Suprapubic skin (tissue), 4 donors: Measurements from ENCODE around the gene ERC2. TPM values are rescaled to one million over a fixed set of nuclear protein-coding genes. Genes with fewer than 3 reads are reported as not detected.

Experiments used
- DNase-seq, 2 donors: peaks; one replicate each; pipeline ENCODE4 v3.0.0-alpha.2; 2019; ENCODE audit warnings: low spot score in 2 of 2
- H3K27ac ChIP-seq: fragments of 200-600 bp; sonication (generic); one replicate; pipeline ENCODE4 v1.5.1; 2019
- H3K27me3 ChIP-seq: fragments of 200-600 bp; sonication (generic); one replicate; pipeline ENCODE4 v1.5.1; 2019
- H3K36me3 ChIP-seq: fragments of 200-600 bp; sonication (generic); one replicate; pipeline ENCODE4 v1.5.1; 2019
- H3K4me1 ChIP-seq: fragments of 200-600 bp; sonication (generic); one replicate; pipeline ENCODE4 v1.5.1; 2019
- H3K4me3 ChIP-seq: fragments of 200-600 bp; sonication (generic); one replicate; pipeline ENCODE4 v1.5.1; 2019; ENCODE audit warnings: mild to moderate bottlenecking
- H3K9me3 ChIP-seq: fragments of 200-600 bp; sonication (generic); one replicate; pipeline ENCODE4 v1.5.1; 2019
- CTCF ChIP-seq, 2 donors: fragments of 200-600 bp in 1 of 2; fragments of 450-650 bp in 1 of 2; sonication (generic) in 1 of 2; IDR thresholded peaks; one replicate each; pipeline ENCODE4 v1.5.1; 2016 to 2019; ENCODE audit warnings: antibody characterized with exemption in 2 of 2, mild to moderate bottlenecking in 1 of 2, moderate library complexity in 1 of 2
- EP300 ChIP-seq: sonication (generic); formaldehyde crosslinking; IDR thresholded peaks from one replicate; pipeline ENCODE4 v1.6.1; 2017; ENCODE audit warnings: antibody characterized with exemption
- POLR2A ChIP-seq, 2 donors: fragments of 450-650 bp; IDR thresholded peaks; one replicate each; pipeline ENCODE4 v1.6.1; 2017; ENCODE audit warnings: antibody characterized with exemption in 2 of 2, mild to moderate bottlenecking in 2 of 2, moderate library complexity in 2 of 2
- POLR2AphosphoS5 ChIP-seq, 3 donors: sonication (generic); formaldehyde crosslinking; IDR thresholded peaks; one replicate each; pipeline ENCODE4 v1.6.1; 2017; ENCODE audit warnings: antibody characterized with exemption in 3 of 3
- WGBS: methylation state at CpG from one replicate; pipeline ENCODE4 v1.1.5; 2018; 5-methylcytosine and 5-hydroxymethylcytosine counted together
- total RNA-seq, 4 donors: library from RNA; depleted of rRNA; stranded (reverse); fragments of >200 nt; gene quantifications; one replicate each; pipeline ENCODE4 v1.1.0, GENCODE V29; 2016

Gene ERC2
- total RNA-seq, 4 donors from 2014 or later, result 0.21 TPM; not detected in 3

GRCh38 chr3:55792009-55792408, 676.3 kb downstream of the ERC2 start:
- Histone ChIP-seq H3K4me3 (no peak overlapping the region), H3K27ac (no peak overlapping the region), H3K36me3 (no peaks in the 10 kb centered on the region), H3K4me1 (no peaks in the 10 kb centered on the region), H3K27me3 (no peaks in the 10 kb centered on the region), H3K9me3 (no peaks in the 10 kb centered on the region)
- no peak for TF ChIP-seq CTCF (IDR thresholded peaks at IDR 0.05)
- TF ChIP-seq POLR2A (IDR thresholded peaks at IDR 0.05), result no peak
- no peak for TF ChIP-seq EP300
- TF ChIP-seq POLR2AphosphoS5 (IDR thresholded peaks at IDR 0.05), result no peak
- DNase-seq, result no peak
- 93% methylated on average over 1 of the region's 1 CpG for WGBS

- WGBS, result 89% methylated on average over 3 of the region's 3 CpGs
- no peaks in the 10 kb centered on the region for H3K4me1 ChIP-seq
- no peaks in the 10 kb centered on the region for H3K27me3 ChIP-seq
- H3K4me3 ChIP-seq, result no peak overlapping the region
- H3K9me3 ChIP-seq, result no peaks in the 10 kb centered on the region
- DNase-seq, result no peak
- H3K27ac ChIP-seq, result no peak overlapping the region
- no peaks in the 10 kb centered on the region for H3K36me3 ChIP-seq
- no peak for TF ChIP-seq CTCF (IDR thresholded peaks at IDR 0.05)
Measured at GRCh38 chr3:55790596-55791350, 677.5 kb downstream of the ERC2 start.

- H3K4me3 ChIP-seq, result no peak overlapping the region
- no peak overlapping the region for H3K27ac ChIP-seq
- H3K36me3 ChIP-seq, result no peaks in the 10 kb centered on the region
- no peaks in the 10 kb centered on the region for H3K4me1 ChIP-seq
- WGBS, result 78% methylated on average over 2 of the region's 2 CpGs
- no peak for TF ChIP-seq POLR2A (IDR thresholded peaks at IDR 0.05)
- TF ChIP-seq EP300, result no peak
- no peak for TF ChIP-seq CTCF (IDR thresholded peaks at IDR 0.05)
- TF ChIP-seq POLR2AphosphoS5 (IDR thresholded peaks at IDR 0.05), result no peak
- no peaks in the 10 kb centered on the region for H3K27me3 ChIP-seq
- DNase-seq, result no peak
- no peaks in the 10 kb centered on the region for H3K9me3 ChIP-seq
Measured at GRCh38 chr3:55789516-55789915, 678.8 kb downstream of the ERC2 start.

- Histone ChIP-seq H3K27me3 (no peaks in the 10 kb centered on the region), H3K36me3 (no peaks in the 10 kb centered on the region), H3K9me3 (no peaks in the 10 kb centered on the region), H3K4me1 (no peaks in the 10 kb centered on the region), H3K27ac (no peak overlapping the region), H3K4me3 (no peak overlapping the region)
- TF ChIP-seq CTCF (IDR thresholded peaks at IDR 0.05) (no peak), EP300 (no peak), POLR2AphosphoS5 (IDR thresholded peaks at IDR 0.05) (no peak), POLR2A (IDR thresholded peaks at IDR 0.05) (no peak)
- DNase-seq, result no peak
- 84% methylated on average over 3 of the region's 3 CpGs for WGBS
Measured at GRCh38 chr3:55782807-55783206, 685.5 kb downstream of the ERC2 start.

GRCh38 chr3:55782351-55782750, 685.9 kb downstream of the ERC2 start:
- no peak for DNase-seq

More at GRCh38 chr3:55782351-55782750, 685.9 kb downstream of the ERC2 start:
- no peaks in the 10 kb centered on the region for H3K9me3 ChIP-seq
- TF ChIP-seq POLR2A (IDR thresholded peaks at IDR 0.05), result no peak
- no peak for TF ChIP-seq EP300
- TF ChIP-seq POLR2AphosphoS5 (IDR thresholded peaks at IDR 0.05), result no peak
- TF ChIP-seq CTCF (IDR thresholded peaks at IDR 0.05), result no peak
- no peaks in the 10 kb centered on the region for H3K36me3 ChIP-seq
- no peaks in the 10 kb centered on the region for H3K4me1 ChIP-seq
- H3K27ac ChIP-seq, result no peak overlapping the region
- H3K27me3 ChIP-seq, result peaks cover 3% of the 10 kb centered on the region
- H3K4me3 ChIP-seq, result no peak overlapping the region
- 66% methylated on average over 4 of the region's 4 CpGs for WGBS
